GM12878 (cell line): ENCODE results near the gene MXRA7. TPM values are rescaled to one million over a fixed set of nuclear protein-coding genes. Genes with fewer than 3 reads are reported as not detected.

Experiments used
- ATAC-seq: fragments of 200-7000 bp; cut with Tn5 transposase; 3 replicates; pipeline ENCODE4 v1.9.1; 2020; ENCODE audit warnings: mild to moderate bottlenecking, moderate library complexity
- BruUV-seq: library from RNA; stranded (reverse); fragments of 400-500 nt; replicated peaks from 2 replicates; lab custom pipeline; 2021; lab: Mats Ljungman, UMichigan
- CTCF ChIA-PET: fragments of 300-600 bp; sonication (Branson Sonifier 250); formaldehyde crosslinking; extraction: SDS; loops from one replicate; lab custom pipeline; 2021; ENCODE audit warnings: inconsistent platforms; lab: Yijun Ruan, JAX
- POLR2A ChIA-PET: fragments of 350-600 bp; formaldehyde crosslinking; extraction: SDS; loops from one replicate; lab custom pipeline; 2021; ENCODE audit warnings: inconsistent platforms; lab: Charles Lee
- RAD21 ChIA-PET: fragments of 300-600 bp; sonication (Branson Sonifier 250); formaldehyde crosslinking; loops from one replicate; lab custom pipeline; 2023; ENCODE audit warnings: antibody characterized with exemption; ENCODE audit not compliant: unreplicated experiment; lab: Charles Lee
- SMC1A ChIA-PET: fragments of 300-600 bp; sonication (Branson Sonifier 250); formaldehyde crosslinking; loops from one replicate; lab custom pipeline; 2023; ENCODE audit not compliant: unreplicated experiment, uncharacterized antibody; lab: Charles Lee
- DNase-seq: peaks from one replicate; pipeline ENCODE4 v3.0.0-alpha.2; 2011; ENCODE audit warnings: low read depth, low spot score
- FAIRE-seq: peaks from 3 replicates; lab custom pipeline; 2011; peaks lifted over from hg19 to GRCh38; lab: Jason Lieb, UNC
- H2AFZ ChIP-seq: 2 replicates; pipeline ENCODE4 v1.6.0; 2011; ENCODE audit warnings: low read depth, low read length, control low read depth; ENCODE audit not compliant: control insufficient read depth
- H3K27ac ChIP-seq: 2 replicates; pipeline ENCODE4 v1.5.1; 2011; ENCODE audit warnings: control low read depth; ENCODE audit not compliant: control insufficient read depth, insufficient read depth
- H3K27me3 ChIP-seq, 2 experiments: replicated peaks in 1 of 2; 2 replicates each; pipeline versions ENCODE4 v1.6.0 to v1.6.1; 2011; ENCODE audit warnings: low read length in 1 of 2; ENCODE audit not compliant: control insufficient read depth in 2 of 2, insufficient read depth in 2 of 2
- H3K36me3 ChIP-seq, 2 experiments: 2 replicates each; pipeline ENCODE4 v1.5.1; 2011; ENCODE audit warnings: low read length in 1 of 2; ENCODE audit not compliant: control insufficient read depth in 2 of 2, insufficient read depth in 2 of 2
- H3K4me1 ChIP-seq: 2 replicates; pipeline ENCODE4 v1.6.1; 2011; ENCODE audit warnings: mild to moderate bottlenecking, low read length, moderate library complexity, mixed read lengths; ENCODE audit not compliant: control insufficient read depth, insufficient read depth
- H3K4me2 ChIP-seq: 2 replicates; pipeline ENCODE4 v1.6.0; 2011; ENCODE audit warnings: control low read depth; ENCODE audit not compliant: control insufficient read depth, insufficient read depth
- H3K4me3 ChIP-seq: fragments of 200-600 bp; sonication (generic); 2 replicates; pipeline ENCODE4 v1.5.1; 2016
- H3K79me2 ChIP-seq: 2 replicates; pipeline ENCODE4 v1.6.0; 2011; ENCODE audit warnings: low read length; ENCODE audit not compliant: control insufficient read depth, insufficient read depth
- H3K9ac ChIP-seq: 2 replicates; pipeline ENCODE4 v1.8.0; 2011; ENCODE audit warnings: low read length, control low read depth, mixed read lengths; ENCODE audit not compliant: control insufficient read depth, insufficient read depth
- H3K9me3 ChIP-seq: replicated peaks from 3 replicates; pipeline ENCODE4 v1.5.1; 2011; ENCODE audit warnings: mild to moderate bottlenecking, low read length; ENCODE audit not compliant: control insufficient read depth, insufficient read depth
- H4K20me1 ChIP-seq: 2 replicates; pipeline ENCODE4 v1.6.0; 2011; ENCODE audit not compliant: control insufficient read depth, insufficient read depth
- BACH1 ChIP-seq: fragments of 450-650 bp; IDR thresholded peaks from 2 replicates; pipeline ENCODE4 v1.6.1; 2017; ENCODE audit warnings: mild to moderate bottlenecking, borderline replicate concordance
- CEBPB ChIP-seq, 2 experiments: fragments of 150-350 bp in 1 of 2; IDR thresholded peaks; 2 replicates each; pipeline ENCODE4 v1.6.1; 2012 to 2014; ENCODE audit warnings: low read depth in 2 of 2, low read length in 2 of 2, borderline replicate concordance in 1 of 2, inconsistent platforms in 1 of 2
- CHD1 ChIP-seq: IDR thresholded peaks from 2 replicates; pipeline ENCODE4 v1.6.1; 2012; ENCODE audit warnings: low read depth, low read length, improper control_type of control experiment
- FOXM1 ChIP-seq: IDR thresholded peaks from 2 replicates; pipeline ENCODE4 v1.6.1; 2012; ENCODE audit warnings: low read depth, mild to moderate bottlenecking, inconsistent platforms, low read length, moderate library complexity
- IRF4 ChIP-seq: IDR thresholded peaks from 2 replicates; pipeline ENCODE4 v1.6.1; 2011; ENCODE audit warnings: low read depth, low read length
- MAX ChIP-seq: IDR thresholded peaks from 2 replicates; pipeline ENCODE4 v1.6.1; 2012; ENCODE audit warnings: low read depth, low read length, improper control_type of control experiment
- MXI1 ChIP-seq: fragments of 150-350 bp; IDR thresholded peaks from 2 replicates; pipeline ENCODE4 v1.6.1; 2011; ENCODE audit warnings: low read depth, mild to moderate bottlenecking, inconsistent platforms, low read length, improper control_type of control experiment
- NBN ChIP-seq: fragments of 450-650 bp; IDR thresholded peaks from 2 replicates; pipeline ENCODE4 v1.6.1; 2016
- NFIC ChIP-seq: IDR thresholded peaks from 2 replicates; pipeline ENCODE4 v1.6.1; 2012; ENCODE audit warnings: low read depth, mild to moderate bottlenecking, inconsistent platforms, low read length, moderate library complexity
- POLR2A ChIP-seq: IDR thresholded peaks from 2 replicates; pipeline ENCODE4 v1.6.1; 2011; ENCODE audit warnings: low read depth, mild to moderate bottlenecking, low read length
- SIN3A ChIP-seq: IDR thresholded peaks from 2 replicates; pipeline ENCODE4 v1.6.1; 2012; ENCODE audit warnings: low read depth, low read length, improper control_type of control experiment
- SMAD1 ChIP-seq: fragments of 450-650 bp; IDR thresholded peaks from 2 replicates; pipeline ENCODE4 v1.6.1; 2018; ENCODE audit warnings: mild to moderate bottlenecking, low read depth; ENCODE audit not compliant: partially characterized antibody
- SMARCA5 ChIP-seq: fragments of 450-650 bp; IDR thresholded peaks from 2 replicates; pipeline ENCODE4 v1.6.1; 2017; ENCODE audit warnings: mild to moderate bottlenecking
- TCF7 ChIP-seq: IDR thresholded peaks from 2 replicates; pipeline ENCODE4 v1.6.1; 2014; ENCODE audit warnings: antibody characterized with exemption, borderline replicate concordance
- USF2 ChIP-seq: IDR thresholded peaks from 2 replicates; pipeline ENCODE4 v1.6.1; 2011; ENCODE audit warnings: low read depth, low read length, improper control_type of control experiment, borderline replicate concordance
- YBX1 ChIP-seq: fragments of 450-650 bp; IDR thresholded peaks from 2 replicates; pipeline ENCODE4 v1.6.1; 2016; ENCODE audit warnings: antibody characterized with exemption
- YY1 ChIP-seq: IDR thresholded peaks from 2 replicates; pipeline ENCODE4 v1.6.1; 2011; ENCODE audit warnings: low read depth, mild to moderate bottlenecking, low read length
- ZNF687 ChIP-seq: fragments of 450-650 bp; IDR thresholded peaks from 2 replicates; pipeline ENCODE4 v1.6.1; 2017; ENCODE audit warnings: mild to moderate bottlenecking, moderate library complexity
- WGBS: methylation state at CpG from one replicate; pipeline ENCODE4 v1.1.6; 2016; ENCODE audit warnings: low lambda C conversion rate; ENCODE audit not compliant: insufficient replicate concordance, insufficient coverage; ENCODE audit errors: missing lambda C conversion rate; 5-methylcytosine and 5-hydroxymethylcytosine counted together
- in situ Hi-C: fragments of 300-500 bp; cut with MboI; formaldehyde crosslinking; loops from 9 replicates; pipeline ENCODE4 v1.14.3; 2018; ENCODE audit warnings: mixed read lengths
- intact Hi-C: fragments of 100-400 bp; cut with micrococcal nuclease; formaldehyde crosslinking; loops from one replicate; pipeline ENCODE4 v1.14.2; 2022; ENCODE audit not compliant: unreplicated experiment
- polyA plus RNA-seq, 11 experiments: library from polyadenylated mRNA; depleted of rRNA in 4 of 11; unstranded in 6 of 11; stranded (reverse) in 5 of 11; fragments of >200 nt; fragmentation: Nextera tagmentation in 4 of 11; fragmentation: Illumina TruSeq in 1 of 11; extraction: Ambion mirVana in 4 of 11; extraction: Trizol in 1 of 11; gene quantifications; 1 replicate in 1 of 11; 2 replicates in 10 of 11; pipeline versions ENCODE4 v1.2.1 to v1.2.3, GENCODE V29; 2011 to 2016; ENCODE audit warnings: inconsistent platforms in 2 of 11, missing spikeins in 2 of 11, low read depth in 1 of 11
- total RNA-seq, 4 experiments: library from RNA; depleted of rRNA in 3 of 4; stranded (reverse); fragments of >200 nt in 3 of 4; fragmentation: Illumina TruSeq in 1 of 4; extraction: Trizol in 1 of 4; gene quantifications; 2 replicates each; pipeline versions ENCODE4 v1.2.1 to v1.2.3, GENCODE V29; 2013 to 2021
- TF ChIP-seq, protein P1 (sequence below): IDR thresholded peaks from 2 replicates; pipeline ENCODE4 v1.6.1; 2012; ENCODE audit warnings: low read depth, low read length, improper control_type of control experiment

MXRA7 gene
- total and polyA plus RNA-seq, 10 of the 15 experiments (the other 5 are each of a cell fraction or from before 2014, with no cell fraction given), result 0.03 to 2.0 (median 0.33) TPM

GRCh38 chr17:76735006-76735405 lies 24.2 kb upstream of the MXRA7 start:
- H4K20me1 ChIP-seq, result no peaks in the 10 kb centered on the region; the same call in 1 of the 2 replicates
- peak overlapping the region; percentile 97 for H3K9ac ChIP-seq
- POLR2A ChIA-PET, result interaction anchor here (0.6 to 6.4 kb wide), 3 partner anchors 9 to 285 kb away, joined by 3 to 60 read pairs (median 6); partner anchors contain the start of genes JMJD6 and METTL23
- SMC1A ChIA-PET, result interaction anchor here (0.6 to 2.1 kb wide), 4 partner anchors 8 to 1411 kb away, joined by 3 to 9 read pairs (median 3); partner anchors contain the start of gene C17orf99
- peaks cover 83% of the 10 kb centered on the region for H3K79me2 ChIP-seq
- CTCF ChIA-PET, result interaction anchor here (0.6 to 1.5 kb wide), 7 partner anchors 8 to 1325 kb away, joined by 3 to 12 read pairs (median 3); partner anchors contain the start of genes JMJD6 and METTL23
- no TSS peak for BruUV-seq
- no peak for DNase-seq
- peak overlapping the region; percentile 75 for H3K4me2 ChIP-seq
- H3K4me3 ChIP-seq, result peak overlapping the region; percentile 87
- intact Hi-C loops (loop anchor here (1.0 to 10.0 kb wide), 2 partner anchors 8 to 350 kb away; no protein-coding TSS in a partner anchor), in situ Hi-C loops (no loop called here)
- no peaks in the 10 kb centered on the region for H3K27me3 ChIP-seq
- peak; percentile 64 for FAIRE-seq
- RAD21 ChIA-PET, result interaction anchor here (1.6 kb wide), 1 partner anchor 175 kb away, joined by 4 read pairs; no protein-coding TSS in a partner anchor
- H3K27ac ChIP-seq, result peak overlapping the region; percentile 45
- H3K4me1 ChIP-seq, result no peaks in the 10 kb centered on the region; the same call in none of the 2 replicates
- H2AFZ ChIP-seq, result no peak overlapping the region
- no peaks in the 10 kb centered on the region; the same call in 2 of the 3 replicates for H3K9me3 ChIP-seq
- 1% methylated on average over 5 of the region's 5 CpGs for WGBS
- peaks cover 8 to 33% of the 10 kb centered on the region in 2 experiments for H3K36me3 ChIP-seq
- peak; percentile 9 for ATAC-seq
- TF ChIP-seq POLR2A, result 0 out of 2 replicates have a peak, but pooled peaks have one; percentile 27
- TF ChIP-seq, protein P1, sequence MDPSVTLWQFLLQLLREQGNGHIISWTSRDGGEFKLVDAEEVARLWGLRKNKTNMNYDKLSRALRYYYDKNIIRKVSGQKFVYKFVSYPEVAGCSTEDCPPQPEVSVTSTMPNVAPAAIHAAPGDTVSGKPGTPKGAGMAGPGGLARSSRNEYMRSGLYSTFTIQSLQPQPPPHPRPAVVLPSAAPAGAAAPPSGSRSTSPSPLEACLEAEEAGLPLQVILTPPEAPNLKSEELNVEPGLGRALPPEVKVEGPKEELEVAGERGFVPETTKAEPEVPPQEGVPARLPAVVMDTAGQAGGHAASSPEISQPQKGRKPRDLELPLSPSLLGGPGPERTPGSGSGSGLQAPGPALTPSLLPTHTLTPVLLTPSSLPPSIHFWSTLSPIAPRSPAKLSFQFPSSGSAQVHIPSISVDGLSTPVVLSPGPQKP, result 0 out of 2 replicates have a peak, but pooled peaks have one; percentile 42
- TF ChIP-seq SMAD1, result peak; percentile 42
- no peak for TF ChIP-seq TCF7
- TF ChIP-seq ZNF687, result peak; percentile 51; the same call in 1 of the 2 replicates
- TF ChIP-seq BACH1, result 0 out of 2 replicates have a peak, but pooled peaks have one; percentile 21
- TF ChIP-seq USF2, result no peak
- peak; percentile 41; the same call in 1 of the 2 replicates for TF ChIP-seq IRF4
- TF ChIP-seq MXI1, result peak; percentile 99
- 0 out of 2 replicates have a peak, but pooled peaks have one; percentile 1 for TF ChIP-seq FOXM1
- 0 out of 2 replicates have a peak, but pooled peaks have one; percentile 48 for TF ChIP-seq CHD1
- 0 out of 2 replicates have a peak, but pooled peaks have one; percentile 3 for TF ChIP-seq NFIC
- TF ChIP-seq NBN, result peak; percentile 26; the same call in 1 of the 2 replicates
- TF ChIP-seq SIN3A, result peak; percentile 83
- TF ChIP-seq MAX, result peak; percentile 92
- TF ChIP-seq CEBPB (IDR thresholded peaks at IDR 0.05; ENCODE audit: borderline replicate concordance in 1 of 2, low read depth in 2 of 2, low read length in 2 of 2), result no peak
- TF ChIP-seq YY1, result peak; percentile 77
- TF ChIP-seq YBX1, result 0 out of 2 replicates have a peak, but pooled peaks have one; percentile 23
- TF ChIP-seq SMARCA5, result no peak
